Ishikawa (cell line): ENCODE measurements around the gene POLR2L.

Source experiments
- CEBPB ChIP-seq: IDR thresholded peaks from 2 replicates; pipeline ENCODE4 v1.6.1; 2012
- CREB1 ChIP-seq: IDR thresholded peaks from 2 replicates; pipeline ENCODE4 v1.6.1; 2012; ENCODE audit warnings: low read depth
- EGR1 ChIP-seq: IDR thresholded peaks from 2 replicates; pipeline ENCODE4 v1.6.1; 2012
- EP300 ChIP-seq: IDR thresholded peaks from 2 replicates; pipeline ENCODE4 v1.6.1; 2012; ENCODE audit warnings: borderline replicate concordance
- FOXM1 ChIP-seq: IDR thresholded peaks from 2 replicates; pipeline ENCODE4 v1.6.1; 2012; ENCODE audit warnings: low read depth, borderline replicate concordance
- NFIC ChIP-seq: IDR thresholded peaks from 2 replicates; pipeline ENCODE4 v1.6.1; 2012
- RAD21 ChIP-seq: IDR thresholded peaks from 2 replicates; pipeline ENCODE4 v1.6.1; 2012; ENCODE audit warnings: low read depth
- TAF1 ChIP-seq: IDR thresholded peaks from 2 replicates; pipeline ENCODE4 v1.6.1; 2012; ENCODE audit warnings: low read depth, mild to moderate bottlenecking
- TCF12 ChIP-seq: IDR thresholded peaks from 2 replicates; pipeline ENCODE4 v1.6.1; 2012; ENCODE audit warnings: low read depth
- TEAD4 ChIP-seq: IDR thresholded peaks from 2 replicates; pipeline ENCODE4 v1.6.1; 2012
- YY1 ChIP-seq: IDR thresholded peaks from 2 replicates; pipeline ENCODE4 v1.6.1; 2012; ENCODE audit warnings: low read depth
- ZBTB7A ChIP-seq: IDR thresholded peaks from 2 replicates; pipeline ENCODE4 v1.6.1; 2012; ENCODE audit warnings: low read depth
- TF ChIP-seq, protein P1 (sequence below): IDR thresholded peaks from 2 replicates; pipeline ENCODE4 v1.6.1; 2012
- TF ChIP-seq, protein P2 (sequence below): IDR thresholded peaks from 2 replicates; pipeline ENCODE4 v1.6.1; 2012
- TF ChIP-seq, protein P3 (sequence below): IDR thresholded peaks from 2 replicates; pipeline ENCODE4 v1.6.1; 2012; ENCODE audit warnings: low read depth, mild to moderate bottlenecking

POLR2L gene

DNA sequence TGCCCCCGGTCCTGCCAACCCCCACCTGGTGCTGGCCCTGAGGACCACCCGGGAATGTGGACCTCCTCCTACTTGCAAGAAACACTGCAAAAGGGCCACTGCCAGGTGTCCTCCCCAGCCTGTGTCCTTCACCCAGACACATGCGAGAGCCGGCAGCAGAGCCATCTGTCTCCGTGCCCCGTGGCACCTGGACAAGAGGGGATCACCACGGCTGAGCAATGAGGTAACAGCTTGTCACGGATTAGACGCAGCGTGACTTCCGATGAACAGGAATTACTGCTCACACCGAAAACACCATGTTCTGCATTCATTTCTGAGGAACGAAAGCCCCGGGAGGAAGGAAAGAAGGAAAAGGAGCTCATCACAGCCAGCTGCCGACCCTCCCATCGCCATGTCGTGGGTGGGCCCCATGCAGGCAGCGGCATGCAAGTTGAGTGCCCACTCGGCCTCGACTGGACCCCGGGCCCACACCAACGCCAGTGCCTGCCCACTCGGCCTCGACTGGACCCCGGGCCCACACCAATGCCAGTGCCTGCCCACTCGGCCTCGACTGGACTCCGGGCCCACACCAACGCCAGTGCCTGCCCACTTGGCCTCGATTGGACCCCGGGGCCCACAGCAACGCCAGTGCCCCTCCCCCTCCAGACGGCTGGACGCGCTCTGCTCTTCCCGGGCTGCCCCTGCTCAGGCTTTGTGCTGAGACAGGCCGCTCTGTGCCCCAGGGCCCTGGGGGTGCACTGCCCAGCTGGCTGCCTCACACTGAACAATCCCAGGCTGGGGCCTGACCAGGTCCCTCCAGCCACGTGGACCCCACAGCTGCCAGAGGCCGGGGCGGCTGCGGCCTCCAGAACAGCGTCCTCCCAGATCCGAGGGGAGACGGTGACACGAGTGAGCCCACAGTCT is 46.2 kb upstream of the POLR2L start:
- TF ChIP-seq TEAD4 (no peak), YY1 (no peak), EP300 (no peak), NFIC (no peak), FOXM1 (no peak), CEBPB (no peak), EGR1 (no peak), TAF1 (no peak), CREB1 (no peak), RAD21 (no peak), TCF12 (no peak)
- TF ChIP-seq, protein P1, sequence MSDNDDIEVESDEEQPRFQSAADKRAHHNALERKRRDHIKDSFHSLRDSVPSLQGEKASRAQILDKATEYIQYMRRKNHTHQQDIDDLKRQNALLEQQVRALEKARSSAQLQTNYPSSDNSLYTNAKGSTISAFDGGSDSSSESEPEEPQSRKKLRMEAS, result no peak
- TF ChIP-seq, protein P2, sequence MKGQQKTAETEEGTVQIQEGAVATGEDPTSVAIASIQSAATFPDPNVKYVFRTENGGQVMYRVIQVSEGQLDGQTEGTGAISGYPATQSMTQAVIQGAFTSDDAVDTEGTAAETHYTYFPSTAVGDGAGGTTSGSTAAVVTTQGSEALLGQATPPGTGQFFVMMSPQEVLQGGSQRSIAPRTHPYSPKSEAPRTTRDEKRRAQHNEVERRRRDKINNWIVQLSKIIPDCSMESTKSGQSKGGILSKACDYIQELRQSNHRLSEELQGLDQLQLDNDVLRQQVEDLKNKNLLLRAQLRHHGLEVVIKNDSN, result no peak
- TF ChIP-seq, protein P3, sequence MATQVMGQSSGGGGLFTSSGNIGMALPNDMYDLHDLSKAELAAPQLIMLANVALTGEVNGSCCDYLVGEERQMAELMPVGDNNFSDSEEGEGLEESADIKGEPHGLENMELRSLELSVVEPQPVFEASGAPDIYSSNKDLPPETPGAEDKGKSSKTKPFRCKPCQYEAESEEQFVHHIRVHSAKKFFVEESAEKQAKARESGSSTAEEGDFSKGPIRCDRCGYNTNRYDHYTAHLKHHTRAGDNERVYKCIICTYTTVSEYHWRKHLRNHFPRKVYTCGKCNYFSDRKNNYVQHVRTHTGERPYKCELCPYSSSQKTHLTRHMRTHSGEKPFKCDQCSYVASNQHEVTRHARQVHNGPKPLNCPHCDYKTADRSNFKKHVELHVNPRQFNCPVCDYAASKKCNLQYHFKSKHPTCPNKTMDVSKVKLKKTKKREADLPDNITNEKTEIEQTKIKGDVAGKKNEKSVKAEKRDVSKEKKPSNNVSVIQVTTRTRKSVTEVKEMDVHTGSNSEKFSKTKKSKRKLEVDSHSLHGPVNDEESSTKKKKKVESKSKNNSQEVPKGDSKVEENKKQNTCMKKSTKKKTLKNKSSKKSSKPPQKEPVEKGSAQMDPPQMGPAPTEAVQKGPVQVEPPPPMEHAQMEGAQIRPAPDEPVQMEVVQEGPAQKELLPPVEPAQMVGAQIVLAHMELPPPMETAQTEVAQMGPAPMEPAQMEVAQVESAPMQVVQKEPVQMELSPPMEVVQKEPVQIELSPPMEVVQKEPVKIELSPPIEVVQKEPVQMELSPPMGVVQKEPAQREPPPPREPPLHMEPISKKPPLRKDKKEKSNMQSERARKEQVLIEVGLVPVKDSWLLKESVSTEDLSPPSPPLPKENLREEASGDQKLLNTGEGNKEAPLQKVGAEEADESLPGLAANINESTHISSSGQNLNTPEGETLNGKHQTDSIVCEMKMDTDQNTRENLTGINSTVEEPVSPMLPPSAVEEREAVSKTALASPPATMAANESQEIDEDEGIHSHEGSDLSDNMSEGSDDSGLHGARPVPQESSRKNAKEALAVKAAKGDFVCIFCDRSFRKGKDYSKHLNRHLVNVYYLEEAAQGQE, result no peak

DNA sequence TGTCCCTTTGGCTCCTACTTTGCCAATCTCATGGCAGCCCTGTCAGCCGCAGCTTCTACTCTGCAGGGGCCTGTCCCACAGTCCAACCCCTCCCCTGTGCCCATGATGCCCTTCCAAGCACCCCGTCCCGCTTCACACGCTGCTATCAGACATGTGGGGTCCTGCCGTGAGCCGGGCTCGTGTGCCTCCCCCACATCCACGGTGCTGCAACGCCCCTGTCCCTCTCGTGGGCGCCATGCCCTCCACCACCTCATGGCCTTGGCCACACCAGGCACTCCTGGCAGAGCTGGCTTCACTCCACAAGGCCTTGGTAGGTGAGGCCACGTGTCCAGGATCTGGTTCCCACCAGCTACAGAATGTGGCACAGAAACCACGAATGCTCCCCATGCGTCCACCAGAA is 45.3 kb upstream of the POLR2L start:
- TF ChIP-seq CEBPB (no peak), RAD21 (no peak), CREB1 (no peak), EP300 (no peak), NFIC (no peak), ZBTB7A (no peak), YY1 (no peak), FOXM1 (no peak), EGR1 (no peak), TCF12 (no peak), TEAD4 (no peak)
- TF ChIP-seq, protein P2, result no peak
- TF ChIP-seq, protein P1, result no peak

DNA sequence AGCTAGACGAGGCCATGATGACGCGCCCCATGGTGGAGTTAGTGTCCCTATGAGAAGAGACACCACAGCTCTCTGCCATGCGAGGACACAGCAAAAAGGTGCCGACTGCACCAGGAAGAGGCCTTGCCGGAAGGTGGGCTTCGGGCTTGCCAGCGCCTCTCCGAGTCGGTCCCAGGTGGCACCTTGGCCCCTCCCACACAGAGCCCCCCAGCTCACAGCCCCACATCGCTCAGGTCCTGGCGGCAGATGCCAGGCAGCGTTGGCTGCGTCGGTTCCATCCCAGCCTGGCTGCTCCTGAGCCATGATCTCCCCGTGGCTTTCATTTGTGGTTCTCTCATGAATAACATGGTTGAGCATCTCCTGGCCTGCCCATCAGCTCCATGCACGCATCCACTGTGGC is 44.2 kb upstream of the POLR2L start:
- TF ChIP-seq, protein P2, result no peak
- no peak for TF ChIP-seq TEAD4
- no peak for TF ChIP-seq NFIC
- no peak for TF ChIP-seq TCF12
- no peak for TF ChIP-seq CREB1
- no peak for TF ChIP-seq TAF1
- no peak for TF ChIP-seq YY1
- no peak for TF ChIP-seq RAD21
- TF ChIP-seq, protein P3, result no peak
- no peak for TF ChIP-seq EGR1
- TF ChIP-seq CEBPB, result no peak
- TF ChIP-seq EP300, result no peak
- TF ChIP-seq ZBTB7A, result no peak
- TF ChIP-seq, protein P1, result no peak
- TF ChIP-seq FOXM1, result no peak

DNA sequence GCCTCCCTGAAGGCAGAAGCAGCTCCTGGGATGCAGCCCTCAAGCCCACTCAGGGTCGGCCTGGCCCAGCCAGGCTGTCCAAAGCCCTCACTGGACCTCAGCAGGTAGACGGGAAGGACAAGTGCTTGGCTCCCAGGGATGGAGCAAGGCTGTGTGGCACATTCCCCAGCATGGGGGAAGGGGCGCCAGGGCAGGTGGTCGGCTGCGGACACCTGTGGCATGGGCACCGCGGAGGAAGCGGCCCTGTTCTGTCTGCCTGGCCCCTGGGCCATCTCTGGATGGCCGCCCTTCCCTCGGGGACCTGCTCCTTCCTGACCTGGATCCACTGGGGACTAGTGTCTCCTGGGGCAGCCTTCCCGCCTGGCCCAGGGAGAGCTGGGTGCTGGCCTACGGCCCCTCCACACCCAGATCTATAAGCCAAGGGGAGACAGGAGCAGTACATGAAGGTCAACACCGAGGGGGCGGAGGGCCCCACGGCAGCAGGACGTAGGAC is 42.3 kb upstream of the POLR2L start:
- TF ChIP-seq TCF12 (no peak), TEAD4 (no peak), FOXM1 (no peak)
- TF ChIP-seq, protein P2, result no peak
